Glutamatergic neuron (in vitro differentiated cells): ENCODE data around the gene COPS9. TPM values are rescaled to one million over a fixed set of nuclear protein-coding genes. Genes with fewer than 3 reads are reported as not detected.

ENCODE experiments used
- DNase-seq: peaks from one replicate; pipeline ENCODE4 v3.0.0; 2022
- H3K27ac Mint-ChIP-seq: one replicate; pipeline ENCODE4 v1.8.0; 2020; ENCODE audit warnings: mild to moderate bottlenecking, mixed read lengths, inconsistent platforms; ENCODE audit not compliant: unreplicated experiment
- H3K27me3 Mint-ChIP-seq: one replicate; pipeline ENCODE4 v1.8.0; 2020; ENCODE audit warnings: mild to moderate bottlenecking, moderate library complexity, mixed read lengths, inconsistent platforms; ENCODE audit not compliant: unreplicated experiment
- H3K36me3 Mint-ChIP-seq: one replicate; pipeline ENCODE4 v1.8.0; 2020; ENCODE audit warnings: mild to moderate bottlenecking, mixed read lengths, inconsistent platforms; ENCODE audit not compliant: unreplicated experiment
- H3K4me1 Mint-ChIP-seq: one replicate; pipeline ENCODE4 v1.8.0; 2020; ENCODE audit warnings: mild to moderate bottlenecking, low read depth, mixed read lengths, inconsistent platforms; ENCODE audit not compliant: unreplicated experiment
- H3K4me3 Mint-ChIP-seq: one replicate; pipeline ENCODE4 v1.8.0; 2020; ENCODE audit warnings: mild to moderate bottlenecking, mixed read lengths, inconsistent platforms; ENCODE audit not compliant: unreplicated experiment
- H3K9me3 Mint-ChIP-seq: one replicate; pipeline ENCODE4 v1.8.0; 2020; ENCODE audit warnings: mild to moderate bottlenecking, moderate library complexity, mixed read lengths, inconsistent platforms; ENCODE audit not compliant: unreplicated experiment
- CTCF ChIP-seq: fragments of 200-600 bp; sonication (generic); IDR thresholded peaks from one replicate; pipeline ENCODE4 v1.5.0; 2021; ENCODE audit not compliant: partially characterized antibody, unreplicated experiment
- total RNA-seq: library from RNA; stranded (reverse); fragmentation: NEBNext Ultra II Directional; extraction: Animal tissue kit (Norgen Biotek cat#: 25700); gene quantifications from one replicate; pipeline ENCODE4 v1.2.1, GENCODE V29; 2021; ENCODE audit not compliant: unreplicated experiment

The COPS9 gene
- total RNA-seq, 1 donor from 2014 or later: 121 TPM

GRCh38 chr2:240155048-240155744 is 19.1 kb upstream of the COPS9 start:
- DNase-seq: no peak
- Mint-ChIP-seq H3K9me3 (peaks cover 10% of the 10 kb centered on the region), H3K27ac (no peak overlapping the region), H3K4me3 (no peak overlapping the region), H3K27me3 (peaks cover 9% of the 10 kb centered on the region), H3K4me1 (peaks cover 4% of the 10 kb centered on the region), H3K36me3 (peaks cover 11% of the 10 kb centered on the region)
- no peak for TF ChIP-seq CTCF

- no peak overlapping the region for H3K27ac Mint-ChIP-seq
- TF ChIP-seq CTCF: no peak
- peak overlapping the region; percentile 69 for H3K4me3 Mint-ChIP-seq
- H3K27me3 Mint-ChIP-seq: peaks cover 9% of the 10 kb centered on the region
- peaks cover 4% of the 10 kb centered on the region for H3K4me1 Mint-ChIP-seq
- peak; percentile 47 for DNase-seq
- peaks cover 11% of the 10 kb centered on the region for H3K36me3 Mint-ChIP-seq
- peaks cover 10% of the 10 kb centered on the region for H3K9me3 Mint-ChIP-seq
Measured at GRCh38 chr2:240154606-240155005, 18.5 kb upstream of the COPS9 start.

GRCh38 chr2:240153418-240153817 is 17.3 kb upstream of the COPS9 start:
- Mint-ChIP-seq H3K4me3 (no peak overlapping the region), H3K27ac (no peak overlapping the region), H3K4me1 (peaks cover 6% of the 10 kb centered on the region), H3K27me3 (peaks cover 6% of the 10 kb centered on the region), H3K36me3 (peaks cover 11% of the 10 kb centered on the region), H3K9me3 (peaks cover 8% of the 10 kb centered on the region)
- DNase-seq: no peak
- TF ChIP-seq CTCF: no peak

- H3K4me3 Mint-ChIP-seq: no peak overlapping the region
- peaks cover 7% of the 10 kb centered on the region for H3K9me3 Mint-ChIP-seq
- peaks cover 11% of the 10 kb centered on the region for H3K36me3 Mint-ChIP-seq
- H3K27ac Mint-ChIP-seq: no peak overlapping the region
- TF ChIP-seq CTCF: no peak
- H3K27me3 Mint-ChIP-seq: peaks cover 11% of the 10 kb centered on the region
- no peak for DNase-seq
- H3K4me1 Mint-ChIP-seq: peaks cover 13% of the 10 kb centered on the region
Measured at GRCh38 chr2:240151477-240152031, 15.4 kb upstream of the COPS9 start.
